Caco-2 (cell line): Measurements from ENCODE around the gene ANKFN1. TPM values are rescaled to one million over a fixed set of nuclear protein-coding genes. Genes with fewer than 3 reads are reported as not detected.

ENCODE experiments used
- BruUV-seq: library from RNA; stranded (reverse); fragments of 400-500 nt; replicated peaks from 2 replicates; lab custom pipeline; 2021; lab: Mats Ljungman, UMichigan
- CTCF ChIA-PET: fragments of 300-600 bp; sonication (Branson Sonifier 250); formaldehyde crosslinking; loops from one replicate; lab custom pipeline; 2022; ENCODE audit warnings: antibody characterized with exemption; lab: Charles Lee
- POLR2A ChIA-PET: fragments of 300-600 bp; sonication (Branson Sonifier 250); formaldehyde crosslinking; loops from one replicate; lab custom pipeline; 2022; ENCODE audit warnings: antibody characterized with exemption; lab: Charles Lee
- DNase-seq, 2 experiments: peaks; one replicate each; pipeline versions ENCODE4 v3.0.0 to v3.0.0-alpha.2; 2020 to 2022
- H3K27me3 ChIP-seq: replicated peaks from 2 replicates; pipeline ENCODE4 v1.6.0; 2011; ENCODE audit warnings: low read length; ENCODE audit not compliant: control insufficient read depth, insufficient read depth
- H3K36me3 ChIP-seq: 2 replicates; pipeline ENCODE4 v1.5.1; 2011; ENCODE audit warnings: low read length; ENCODE audit not compliant: control insufficient read depth, insufficient read depth
- H3K4me1 ChIP-seq: fragments of 250-450 bp; sonication (Bioruptor Pico); 2 replicates; pipeline ENCODE4 v1.5.1; 2020; ENCODE audit warnings: mild to moderate bottlenecking
- H3K4me3 ChIP-seq: 2 replicates; pipeline ENCODE4 v1.5.1; 2011; ENCODE audit warnings: low read depth, mild to moderate bottlenecking, control low read depth, low read length
- H3K9me3 ChIP-seq: fragments of 250-450 bp; sonication (Bioruptor Pico); 2 replicates; pipeline ENCODE4 v1.5.1; 2020; ENCODE audit warnings: mild to moderate bottlenecking, moderate library complexity
- H3K27ac Mint-ChIP-seq: one replicate; pipeline ENCODE4 v1.8.0; 2022; ENCODE audit warnings: mixed read lengths; ENCODE audit not compliant: unreplicated experiment
- H3K27me3 Mint-ChIP-seq: one replicate; pipeline ENCODE4 v1.8.0; 2022; ENCODE audit warnings: mixed read lengths; ENCODE audit not compliant: insufficient read depth, unreplicated experiment
- H3K36me3 Mint-ChIP-seq: one replicate; pipeline ENCODE4 v1.8.0; 2022; ENCODE audit warnings: mild to moderate bottlenecking, mixed read lengths; ENCODE audit not compliant: insufficient read depth, unreplicated experiment
- H3K4me1 Mint-ChIP-seq: one replicate; pipeline ENCODE4 v1.8.0; 2022; ENCODE audit warnings: low read depth, mixed read lengths; ENCODE audit not compliant: unreplicated experiment
- H3K4me3 Mint-ChIP-seq: one replicate; pipeline ENCODE4 v1.8.0; 2022; ENCODE audit warnings: mild to moderate bottlenecking, moderate library complexity, mixed read lengths; ENCODE audit not compliant: unreplicated experiment
- H3K9me3 Mint-ChIP-seq: one replicate; pipeline ENCODE4 v1.8.0; 2022; ENCODE audit warnings: mixed read lengths; ENCODE audit not compliant: unreplicated experiment
- intact Hi-C: fragments of 100-400 bp; cut with micrococcal nuclease; formaldehyde crosslinking; loops from one replicate; pipeline ENCODE4 v1.10.0; 2022; ENCODE audit not compliant: unreplicated experiment
- total RNA-seq: library from RNA; stranded (reverse); gene quantifications from 2 replicates; pipeline ENCODE4 v1.2.3, GENCODE V29; 2022
- TF ChIP-seq, protein P1 (sequence below), 2 experiments: fragments of 200-600 bp in 1 of 2; IDR thresholded peaks; 1 replicate in 1 of 2; 2 replicates in 1 of 2; pipeline versions ENCODE4 v1.5.1 to v1.8.0; 2011 to 2022; ENCODE audit warnings: antibody characterized with exemption in 1 of 2, control low read depth in 1 of 2, inconsistent platforms in 1 of 2, low read depth in 1 of 2, low read length in 1 of 2, mild to moderate bottlenecking in 1 of 2, moderate library complexity in 1 of 2; ENCODE audit not compliant: insufficient read depth in 1 of 2, severe bottlenecking in 1 of 2, unreplicated experiment in 1 of 2

ANKFN1 gene
- total RNA-seq, 1 experiment from 2014 or later = 0.34 TPM

DNA sequence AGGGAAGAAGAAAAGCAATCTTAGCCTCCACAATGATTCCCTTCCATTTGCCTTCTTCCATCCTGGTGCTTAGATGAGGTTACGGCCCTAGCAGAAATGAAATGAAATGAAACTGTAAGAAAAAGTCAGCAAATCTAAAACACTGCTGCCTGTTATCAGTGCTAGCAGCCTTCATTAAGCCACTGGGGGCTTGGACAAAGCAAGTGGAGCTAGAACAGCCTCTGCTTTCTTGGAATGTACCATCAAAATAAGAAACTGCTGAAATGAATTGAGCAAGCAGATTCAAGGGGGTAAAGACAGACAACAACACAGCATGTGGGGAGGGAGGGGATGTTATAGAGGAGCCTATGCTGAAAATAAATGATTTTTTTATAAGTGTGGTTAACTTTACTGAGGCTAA, 5.1 kb downstream of the ANKFN1 start:
- Histone ChIP-seq H3K27me3 (no peaks in the 10 kb centered on the region), H3K36me3 (no peaks in the 10 kb centered on the region), H3K4me3 (no peak overlapping the region), H3K4me1 (peaks cover 38% of the 10 kb centered on the region), H3K9me3 (peaks cover 11% of the 10 kb centered on the region)
- BruUV-seq = no TSS peak
- Mint-ChIP-seq H3K27me3 (no peaks in the 10 kb centered on the region), H3K36me3 (no peaks in the 10 kb centered on the region), H3K4me1 (peaks cover 46% of the 10 kb centered on the region), H3K4me3 (no peak overlapping the region), H3K9me3 (peaks cover 44% of the 10 kb centered on the region), H3K27ac (peak overlapping the region; percentile 16)
- intact Hi-C loops = no loop called here
- CTCF ChIA-PET = no interaction called here
- POLR2A ChIA-PET = no interaction called here
- TF ChIP-seq, protein P1, sequence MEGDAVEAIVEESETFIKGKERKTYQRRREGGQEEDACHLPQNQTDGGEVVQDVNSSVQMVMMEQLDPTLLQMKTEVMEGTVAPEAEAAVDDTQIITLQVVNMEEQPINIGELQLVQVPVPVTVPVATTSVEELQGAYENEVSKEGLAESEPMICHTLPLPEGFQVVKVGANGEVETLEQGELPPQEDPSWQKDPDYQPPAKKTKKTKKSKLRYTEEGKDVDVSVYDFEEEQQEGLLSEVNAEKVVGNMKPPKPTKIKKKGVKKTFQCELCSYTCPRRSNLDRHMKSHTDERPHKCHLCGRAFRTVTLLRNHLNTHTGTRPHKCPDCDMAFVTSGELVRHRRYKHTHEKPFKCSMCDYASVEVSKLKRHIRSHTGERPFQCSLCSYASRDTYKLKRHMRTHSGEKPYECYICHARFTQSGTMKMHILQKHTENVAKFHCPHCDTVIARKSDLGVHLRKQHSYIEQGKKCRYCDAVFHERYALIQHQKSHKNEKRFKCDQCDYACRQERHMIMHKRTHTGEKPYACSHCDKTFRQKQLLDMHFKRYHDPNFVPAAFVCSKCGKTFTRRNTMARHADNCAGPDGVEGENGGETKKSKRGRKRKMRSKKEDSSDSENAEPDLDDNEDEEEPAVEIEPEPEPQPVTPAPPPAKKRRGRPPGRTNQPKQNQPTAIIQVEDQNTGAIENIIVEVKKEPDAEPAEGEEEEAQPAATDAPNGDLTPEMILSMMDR (IDR thresholded peaks at IDR 0.05; ENCODE audit: insufficient read depth in 1 of 2, low read depth in 1 of 2, low read length in 1 of 2, severe bottlenecking in 1 of 2, unreplicated experiment in 1 of 2) = no peak
- no peak for DNase-seq

DNA sequence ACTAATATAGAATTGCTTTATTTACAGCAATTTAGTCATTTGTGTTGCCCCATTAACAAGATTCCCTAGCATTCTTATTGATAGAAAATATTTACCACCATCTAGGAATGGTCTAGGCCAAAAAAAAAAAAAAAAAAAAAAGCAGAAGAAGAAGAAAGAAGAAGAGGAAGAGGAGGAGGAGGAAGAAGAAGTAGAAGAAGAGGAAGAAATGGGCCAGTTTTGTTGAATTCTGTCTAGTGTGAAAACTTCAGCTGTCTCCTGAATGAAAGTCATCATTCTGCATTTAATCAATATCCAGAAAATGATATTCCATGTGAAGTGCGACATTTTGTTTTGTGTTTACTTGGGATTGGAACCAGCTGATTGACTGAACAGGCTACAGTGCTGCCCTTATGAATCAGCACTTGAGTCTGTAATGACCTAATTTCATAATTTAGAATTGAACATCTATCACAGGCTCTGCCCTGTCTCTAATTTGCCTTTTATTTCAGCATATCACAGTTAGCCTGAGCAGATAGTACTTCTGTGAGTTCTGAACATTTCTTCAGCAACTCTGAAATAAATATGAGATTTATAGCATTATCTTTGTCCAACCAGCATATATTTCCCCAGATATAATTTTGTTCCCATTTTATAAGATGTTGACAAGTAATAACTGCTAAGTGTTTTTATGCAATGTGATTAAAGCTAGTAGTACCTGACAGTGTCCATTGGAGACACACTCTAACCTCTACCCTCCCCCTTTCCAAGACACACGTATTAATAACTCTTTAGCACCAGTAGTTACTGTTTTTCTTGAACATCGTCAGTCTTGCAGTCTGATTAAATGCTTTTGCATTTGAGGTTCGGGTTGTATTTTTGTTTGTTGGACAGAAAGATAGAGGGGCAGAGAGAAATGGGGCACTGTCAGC, 5.9 kb downstream of the ANKFN1 start:
- ChIA-PET CTCF (no interaction called here), POLR2A (no interaction called here)
- Histone ChIP-seq H3K27me3 (no peaks in the 10 kb centered on the region), H3K4me3 (no peak overlapping the region), H3K4me1 (peaks cover 42% of the 10 kb centered on the region), H3K9me3 (peaks cover 11% of the 10 kb centered on the region), H3K36me3 (no peaks in the 10 kb centered on the region)
- Mint-ChIP-seq H3K4me3 (no peak overlapping the region), H3K36me3 (no peaks in the 10 kb centered on the region), H3K9me3 (peaks cover 44% of the 10 kb centered on the region), H3K27me3 (no peaks in the 10 kb centered on the region), H3K4me1 (peaks cover 49% of the 10 kb centered on the region), H3K27ac (peak overlapping the region; percentile 16)
- no TSS peak for BruUV-seq
- DNase-seq = no peak
- TF ChIP-seq, protein P1 (IDR thresholded peaks at IDR 0.05; ENCODE audit: insufficient read depth in 1 of 2, low read depth in 1 of 2, low read length in 1 of 2, severe bottlenecking in 1 of 2, unreplicated experiment in 1 of 2) = no peak
- intact Hi-C loops = no loop called here

DNA sequence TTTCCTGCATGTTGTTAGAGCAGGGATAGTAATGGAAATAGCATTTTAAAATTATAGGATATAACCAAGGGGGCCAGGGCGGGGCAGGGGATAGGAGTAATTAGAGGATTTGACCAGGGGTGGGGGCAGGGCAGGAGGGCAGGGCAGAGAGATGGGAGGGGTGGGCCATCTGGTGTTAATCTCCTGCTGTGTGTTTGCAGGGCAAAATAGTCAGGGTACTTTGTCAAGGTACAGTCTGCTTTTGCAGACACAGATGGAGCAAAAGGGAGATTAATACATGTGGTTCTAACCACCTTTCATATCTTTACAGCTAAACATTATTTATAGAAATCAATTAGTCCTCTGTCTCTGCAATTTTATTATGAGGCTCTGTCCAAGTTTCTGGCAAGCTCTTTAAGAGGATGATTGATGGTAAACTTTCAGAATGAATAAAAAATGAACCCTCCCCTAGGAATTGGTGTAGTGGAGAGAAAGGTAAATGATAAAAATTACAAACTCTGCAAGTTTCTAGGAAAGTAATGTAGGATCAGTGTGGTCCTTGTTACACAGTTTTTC, 6.6 kb downstream of the ANKFN1 start:
- Mint-ChIP-seq H3K27ac (no peak overlapping the region), H3K36me3 (no peaks in the 10 kb centered on the region), H3K4me1 (peaks cover 47% of the 10 kb centered on the region), H3K4me3 (no peak overlapping the region), H3K27me3 (no peaks in the 10 kb centered on the region), H3K9me3 (peaks cover 48% of the 10 kb centered on the region)
- ChIA-PET POLR2A (no interaction called here), CTCF (interaction anchor here (0.7 kb wide), 1 partner anchor 409 kb away, joined by 4 read pairs; no protein-coding TSS in a partner anchor)
- Histone ChIP-seq H3K27me3 (no peaks in the 10 kb centered on the region), H3K36me3 (no peaks in the 10 kb centered on the region), H3K4me3 (no peak overlapping the region), H3K9me3 (peaks cover 7% of the 10 kb centered on the region), H3K4me1 (peaks cover 42% of the 10 kb centered on the region)
- BruUV-seq = no TSS peak
- intact Hi-C loops = no loop called here
- TF ChIP-seq, protein P1 (IDR thresholded peaks at IDR 0.05; ENCODE audit: insufficient read depth in 1 of 2, low read depth in 1 of 2, low read length in 1 of 2, severe bottlenecking in 1 of 2, unreplicated experiment in 1 of 2) = no peak
- no peak for DNase-seq
